HG02973 (cell line): ENCODE data around the gene KHDC1.
"Not testable (repeated sequence)": the region's sequence is repeated elsewhere in the genome, so short reads cannot be mapped to it uniquely, and the experiment has no call there.

Experiments used
- ATAC-seq: cut with Tn5 transposase; IDR thresholded peaks from one replicate; pipeline ENCODE4 v1.9.1; 2021; ENCODE audit warnings: moderate library complexity; ENCODE audit not compliant: unreplicated experiment

Gene KHDC1, protein sequence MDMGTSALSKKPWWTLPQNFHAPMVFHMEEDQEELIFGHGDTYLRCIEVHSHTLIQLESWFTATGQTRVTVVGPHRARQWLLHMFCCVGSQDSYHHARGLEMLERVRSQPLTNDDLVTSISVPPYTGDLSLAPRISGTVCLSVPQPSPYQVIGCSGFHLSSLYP

DNA sequence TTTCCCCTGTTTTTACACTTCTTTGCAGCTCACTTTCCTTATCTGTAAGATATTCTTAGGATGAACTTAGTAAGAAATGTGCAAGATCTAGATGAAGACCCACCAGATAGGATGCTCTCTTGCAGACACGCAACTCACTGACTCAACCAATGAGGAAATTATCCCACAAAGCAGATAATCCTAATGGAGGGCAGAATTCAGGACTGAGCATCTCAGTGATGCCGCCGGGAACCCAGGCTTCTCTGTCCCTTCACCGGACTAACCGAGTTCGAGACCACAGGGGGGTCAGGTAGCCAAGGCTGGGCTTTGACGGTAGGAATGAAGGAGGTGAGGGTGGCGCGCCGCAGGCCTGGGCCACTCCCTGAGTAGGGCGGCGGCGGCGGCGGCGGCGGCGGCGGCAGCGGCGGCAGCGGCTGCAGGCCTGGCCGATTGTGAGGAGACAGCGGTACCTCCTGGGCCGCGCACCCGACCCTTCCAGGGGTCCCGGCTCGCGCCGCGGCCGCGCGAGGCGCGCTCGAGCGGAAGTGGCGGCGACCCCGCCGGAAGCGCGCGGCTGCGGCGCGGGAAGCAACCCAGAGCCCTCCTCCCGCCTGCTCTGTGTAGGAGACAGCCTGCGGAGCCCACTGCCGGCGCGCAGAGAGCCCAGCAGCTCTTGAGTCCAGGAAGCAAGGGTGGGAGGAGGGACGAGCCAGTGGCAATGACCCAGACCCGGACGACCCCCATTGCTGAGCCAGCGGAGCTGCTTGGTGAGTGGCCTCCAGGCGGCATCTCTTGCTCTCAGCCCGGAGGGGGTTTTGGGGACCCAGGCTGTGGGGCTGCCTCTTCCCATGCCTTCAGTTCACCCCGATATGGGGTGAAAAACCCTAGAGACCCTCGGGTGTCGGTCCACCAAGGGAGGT lies at the start of gene KHDC1:
TSS of gene KHDC1 (minus strand) at position 526 of the 899 bp plus-strand sequence. CDS start 20,679 bp downstream, outside the sequence.
- ATAC-seq, result peak; percentile 87

DNA sequence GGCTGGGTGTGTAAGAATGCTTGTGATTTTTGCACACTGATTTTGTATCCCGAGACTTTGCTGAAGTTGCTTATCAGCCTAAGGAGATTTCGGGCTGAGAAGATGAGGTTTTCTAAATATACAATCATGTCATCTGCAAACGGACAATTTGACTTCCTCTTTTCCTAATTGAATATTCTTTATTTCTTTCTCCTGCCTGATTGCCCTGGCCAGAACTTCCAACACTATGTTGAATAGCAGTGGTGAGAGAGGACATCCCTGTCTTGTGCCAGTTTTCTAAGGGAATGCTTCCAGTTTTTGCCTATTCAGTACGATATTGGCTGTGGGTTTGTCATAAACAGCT lies 47.5 kb upstream of the KHDC1 start:
- not testable (repeated sequence) for ATAC-seq

- ATAC-seq, result peak; percentile 98
These were observed 46.9 kb upstream of the KHDC1 start for GRCh38 chr6:73309785-73310502.

DNA sequence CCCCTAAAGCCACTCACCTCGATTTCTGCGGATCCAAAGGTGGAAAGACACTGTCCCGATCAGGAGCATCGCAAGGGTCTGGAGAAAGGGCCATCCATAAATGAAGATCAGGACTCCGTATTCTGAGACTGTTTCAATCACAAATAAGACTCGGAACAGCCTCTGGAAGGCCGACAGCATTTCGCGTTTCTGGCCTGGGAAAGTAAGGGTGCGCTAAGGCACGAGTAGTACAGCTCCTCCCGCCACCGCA lies 46.5 kb upstream of the KHDC1 start:
- ATAC-seq, result no peak

- peak; percentile 2 for ATAC-seq
These were observed 45.9 kb upstream of the KHDC1 start for GRCh38 chr6:73308712-73309534.

DNA sequence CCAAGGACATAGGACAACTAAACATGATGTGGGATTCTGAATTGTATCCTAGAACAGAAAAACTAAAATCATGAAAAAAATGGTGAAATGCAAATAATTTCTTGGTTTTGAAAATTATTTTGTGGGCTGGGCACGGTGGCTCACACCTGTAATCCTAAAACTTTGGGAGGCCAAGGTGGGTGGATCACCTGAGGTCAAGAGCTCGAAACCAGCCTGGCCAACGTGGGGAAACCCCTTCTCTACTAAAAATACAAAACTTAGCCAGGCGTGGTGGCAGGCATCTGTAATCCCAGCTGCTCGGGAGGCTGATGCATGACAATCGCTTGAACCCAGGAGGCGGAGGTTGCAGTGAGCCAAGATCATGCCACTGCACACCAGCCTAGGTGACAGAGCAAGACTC lies 40.8 kb upstream of the KHDC1 start:
- not testable (repeated sequence) for ATAC-seq

DNA sequence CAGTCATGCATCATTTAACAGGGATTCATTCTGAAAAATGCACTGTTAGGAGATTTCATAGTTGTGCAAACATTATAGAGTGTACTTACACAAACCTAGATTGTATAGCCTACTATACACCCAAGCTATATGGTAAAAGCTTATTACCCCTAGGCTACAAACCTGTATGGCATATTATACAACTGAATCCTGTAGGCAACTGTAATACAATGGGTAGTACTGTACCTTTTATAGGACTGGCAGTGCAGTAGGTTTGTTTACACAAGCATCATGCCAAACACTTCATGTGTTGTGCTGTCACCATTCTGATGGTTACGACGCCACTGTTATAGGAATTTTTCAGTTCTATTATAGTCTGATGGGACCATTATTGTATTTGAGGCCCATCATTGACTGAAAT lies 39.3 kb upstream of the KHDC1 start:
- no peak for ATAC-seq

- ATAC-seq, result no peak
These were observed 36.4 kb upstream of the KHDC1 start for GRCh38 chr6:73299151-73299971.

DNA sequence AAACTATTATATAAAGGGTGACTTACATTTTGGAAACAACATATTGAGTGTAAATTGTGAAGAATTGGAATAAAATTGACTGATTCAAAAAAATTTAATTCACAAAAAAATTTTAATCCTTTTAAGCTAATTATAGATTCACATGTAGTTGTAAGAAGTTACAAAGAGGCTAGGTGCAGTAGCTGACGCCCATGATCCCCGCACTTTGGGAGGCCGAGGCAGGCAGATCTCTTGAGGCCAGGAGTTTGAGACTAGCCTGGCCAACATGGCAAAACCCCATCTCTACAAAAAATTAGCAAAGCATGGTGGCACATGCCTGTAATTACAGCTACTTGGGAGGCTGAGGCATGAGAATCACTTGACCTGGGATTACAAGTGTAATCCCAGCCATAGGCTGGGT lies 30.3 kb upstream of the KHDC1 start:
- ATAC-seq, result no peak

DNA sequence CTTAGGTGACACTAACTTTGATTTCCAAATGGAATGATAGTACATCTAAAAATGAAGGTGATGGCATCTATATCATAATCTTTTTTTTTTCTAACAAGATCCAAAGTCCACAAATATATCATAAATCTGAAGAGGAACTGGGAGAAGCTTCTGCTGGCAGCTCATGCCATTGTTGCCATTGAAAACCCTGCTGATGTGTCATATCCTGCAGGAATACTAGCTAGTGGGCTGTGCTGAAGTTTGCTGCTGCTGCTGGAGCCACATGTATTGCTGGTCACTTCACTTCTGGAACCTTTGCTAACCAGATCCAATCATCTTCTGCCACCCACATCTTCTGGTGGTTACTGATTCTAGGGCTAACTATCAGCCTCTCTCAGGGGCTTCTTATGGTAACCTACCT lies 27.4 kb upstream of the KHDC1 start:
- no peak for ATAC-seq

DNA sequence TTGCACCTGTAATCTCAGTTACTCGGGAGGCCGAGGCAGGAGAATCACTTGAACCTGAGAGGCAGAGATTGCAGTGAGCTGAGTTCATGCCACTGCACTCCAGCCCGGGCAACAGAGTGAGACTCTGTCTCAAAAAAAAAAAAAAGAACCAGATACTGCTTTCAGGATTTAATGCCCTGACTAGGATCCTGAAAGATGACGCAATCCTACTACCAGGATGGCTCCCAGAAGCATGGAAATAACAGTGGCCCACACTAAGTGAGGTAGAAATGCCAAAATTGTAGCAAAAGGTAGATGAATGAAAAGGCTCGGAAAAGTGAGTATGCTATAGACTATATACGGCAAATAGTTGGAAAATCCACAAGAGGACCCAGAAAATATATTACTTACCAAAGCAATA lies 23.8 kb upstream of the KHDC1 start:
- ATAC-seq, result no peak

- ATAC-seq, result no peak
These were observed 22.8 kb upstream of the KHDC1 start for GRCh38 chr6:73285674-73286283.

DNA sequence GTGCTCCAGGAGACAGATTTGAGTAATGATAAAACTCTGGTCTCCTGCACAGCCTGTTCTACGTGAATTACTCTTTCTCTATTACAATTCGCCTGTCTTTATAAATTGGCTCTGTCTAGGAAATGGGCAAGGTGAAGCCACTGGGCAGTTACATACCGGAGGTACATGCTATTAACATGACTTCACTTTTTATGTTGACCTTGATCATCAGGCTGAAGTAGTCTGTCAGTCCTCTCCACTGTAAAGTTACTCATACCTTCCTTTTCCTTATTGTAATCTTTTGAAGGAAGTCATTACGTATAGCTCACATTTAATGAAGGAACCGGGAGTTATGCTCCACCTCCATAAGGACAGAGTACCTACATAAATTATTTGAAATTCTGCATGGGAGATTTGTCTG lies 19.9 kb upstream of the KHDC1 start:
- no peak for ATAC-seq

DNA sequence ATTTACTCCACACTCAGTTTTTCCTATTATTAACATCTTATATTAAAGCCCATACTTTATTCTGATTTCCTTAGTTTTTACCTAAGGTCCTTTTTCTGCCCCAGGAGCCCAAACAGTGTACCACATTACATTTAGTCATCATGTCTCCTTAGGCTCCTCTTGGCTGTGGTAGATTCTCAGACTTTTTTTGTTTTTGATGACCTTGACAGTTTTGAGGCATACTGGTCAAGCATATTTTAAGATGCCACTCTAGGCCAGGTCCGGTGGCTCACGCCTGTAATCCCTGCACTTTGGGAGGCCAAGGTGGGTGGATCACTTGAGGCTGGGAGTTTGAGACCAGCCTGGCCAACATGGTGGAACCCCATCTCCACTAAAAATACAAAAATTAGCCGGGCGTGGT lies 18.7 kb upstream of the KHDC1 start:
- ATAC-seq, result not testable (repeated sequence)

DNA sequence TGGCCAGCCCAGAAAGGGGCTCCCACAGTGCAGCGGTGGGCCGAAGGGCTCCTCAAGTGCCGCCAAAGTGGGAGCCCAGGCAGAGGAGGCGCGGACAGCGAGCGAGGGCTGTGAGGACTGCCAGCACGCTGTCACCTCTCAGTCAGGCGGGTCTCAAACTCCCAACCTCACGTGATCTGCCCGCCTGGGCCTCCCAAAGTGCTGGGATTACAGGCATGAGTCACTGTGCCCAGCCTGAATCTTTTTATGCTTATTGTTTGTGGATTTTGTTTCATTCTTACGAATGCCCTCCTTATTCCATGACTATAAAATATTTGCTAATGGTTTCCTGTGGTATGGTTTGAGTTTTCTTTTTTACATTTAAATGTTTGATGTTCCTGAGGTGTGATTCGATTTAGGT lies 6.3 kb upstream of the KHDC1 start:
- ATAC-seq, result not testable (repeated sequence)

DNA sequence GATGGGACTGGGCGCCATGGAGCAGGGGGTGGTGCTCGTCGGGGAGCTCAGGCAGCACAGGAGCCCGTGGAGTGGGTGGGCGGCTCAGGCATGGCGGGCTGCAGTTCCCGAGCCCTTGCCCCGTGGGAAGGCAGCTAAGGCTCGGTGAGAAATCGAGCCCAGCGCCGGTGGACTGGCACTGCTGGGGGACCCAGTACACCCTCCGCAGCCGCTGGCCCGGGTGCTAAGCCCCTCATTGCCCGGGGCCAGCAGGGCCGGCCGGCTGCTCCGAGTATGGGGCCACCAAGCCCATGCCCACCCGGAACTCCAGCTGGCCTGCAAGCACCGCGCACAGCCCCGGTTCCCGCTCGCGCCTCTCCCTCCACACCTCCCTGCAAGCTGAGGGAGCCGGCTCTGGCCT lies 5.9 kb upstream of the KHDC1 start:
- not testable (repeated sequence) for ATAC-seq

DNA sequence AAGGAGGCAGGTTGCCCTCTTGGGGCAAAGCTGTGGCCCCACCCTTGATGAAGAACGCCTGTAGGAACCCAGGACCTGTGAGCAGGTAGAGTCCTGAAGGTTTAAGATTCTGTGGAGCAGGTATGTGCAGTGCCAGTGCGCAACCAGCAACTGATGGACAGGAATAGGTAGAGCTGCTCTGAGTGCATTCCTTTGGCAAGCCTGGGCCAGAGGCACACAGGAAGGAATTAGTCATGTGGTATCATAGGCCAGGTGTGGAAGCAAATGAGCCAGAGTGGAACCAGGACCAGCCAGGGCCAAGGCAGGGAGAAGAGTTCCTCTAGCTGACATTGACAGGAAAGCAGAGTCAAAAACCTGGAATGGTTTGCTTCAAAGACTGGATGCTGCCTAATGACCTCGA lies 1.4 kb upstream of the KHDC1 start:
- ATAC-seq, result no peak

GRCh38 chr6:73263570-73263909 lies 544 bp upstream of the KHDC1 start:
- ATAC-seq, result no peak

GRCh38 chr6:73258721-73259120 lies 4.3 kb downstream of the KHDC1 start:
- ATAC-seq, result no peak

DNA sequence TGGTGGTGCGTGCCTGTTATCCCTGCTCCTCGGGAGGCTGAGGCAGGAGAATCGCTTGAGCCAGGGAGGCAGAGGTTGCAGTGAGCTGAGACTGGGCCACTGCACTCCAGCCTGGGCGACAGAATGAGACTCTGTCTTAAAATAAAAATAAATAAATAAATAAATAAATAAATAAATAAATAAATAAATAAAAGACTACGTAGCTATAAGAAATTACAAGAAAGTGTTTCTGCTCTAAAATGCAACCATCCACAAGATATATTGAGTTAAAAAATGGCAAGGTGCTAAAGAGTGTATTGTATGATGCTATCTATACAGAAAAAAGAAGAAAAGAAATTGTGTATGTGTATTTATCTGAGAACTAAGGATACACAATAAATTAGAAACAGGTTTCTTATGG lies 8.7 kb downstream of the KHDC1 start:
- not testable (repeated sequence) for ATAC-seq
